SK-N-MC (cell line): ENCODE results near the gene APP.

Experiments used
- DNase-seq: peaks from one replicate; pipeline ENCODE4 v3.0.0-alpha.2; 2011; ENCODE audit warnings: low read depth, low spot score
- H3K27ac ChIP-seq: fragments of 200-600 bp; sonication (generic); 2 replicates; pipeline ENCODE4 v1.5.1; 2016; ENCODE audit warnings: mixed run types
- H3K36me3 ChIP-seq: fragments of 200-600 bp; sonication (generic); 2 replicates; pipeline ENCODE4 v1.6.1; 2017; ENCODE audit warnings: antibody characterized with exemption, low read length, mixed read lengths; ENCODE audit not compliant: insufficient read depth
- H3K4me3 ChIP-seq: fragments of 200-600 bp; sonication (generic); 2 replicates; pipeline ENCODE4 v1.5.1; 2016
- H3K9ac ChIP-seq: fragments of 200-600 bp; sonication (generic); 2 replicates; pipeline ENCODE4 v1.8.0; 2017; ENCODE audit warnings: mixed run types, mixed read lengths; ENCODE audit not compliant: insufficient read length
- H3K9me3 ChIP-seq: fragments of 200-600 bp; sonication (generic); 2 replicates; pipeline ENCODE4 v1.6.1; 2017; ENCODE audit warnings: low read depth, mild to moderate bottlenecking, antibody characterized with exemption, low read length, moderate library complexity, mixed read lengths
- EZH2 ChIP-seq: fragments of 200-600 bp; sonication (generic); IDR thresholded peaks from one replicate; pipeline ENCODE4 v1.6.1; 2017; ENCODE audit warnings: antibody characterized with exemption
- FOXP2 ChIP-seq: optimal IDR thresholded peaks from 2 replicates; pipeline ENCODE3; 2011; ENCODE audit warnings: mild to moderate bottlenecking, moderate library complexity; ENCODE audit not compliant: insufficient read depth; ENCODE audit errors: extremely low read length, control extremely low read depth
- POLR2AphosphoS5 ChIP-seq: IDR thresholded peaks from 2 replicates; pipeline ENCODE4 v1.6.1; 2012; ENCODE audit warnings: mild to moderate bottlenecking, low read depth, low read length, borderline replicate concordance

Gene APP

DNA sequence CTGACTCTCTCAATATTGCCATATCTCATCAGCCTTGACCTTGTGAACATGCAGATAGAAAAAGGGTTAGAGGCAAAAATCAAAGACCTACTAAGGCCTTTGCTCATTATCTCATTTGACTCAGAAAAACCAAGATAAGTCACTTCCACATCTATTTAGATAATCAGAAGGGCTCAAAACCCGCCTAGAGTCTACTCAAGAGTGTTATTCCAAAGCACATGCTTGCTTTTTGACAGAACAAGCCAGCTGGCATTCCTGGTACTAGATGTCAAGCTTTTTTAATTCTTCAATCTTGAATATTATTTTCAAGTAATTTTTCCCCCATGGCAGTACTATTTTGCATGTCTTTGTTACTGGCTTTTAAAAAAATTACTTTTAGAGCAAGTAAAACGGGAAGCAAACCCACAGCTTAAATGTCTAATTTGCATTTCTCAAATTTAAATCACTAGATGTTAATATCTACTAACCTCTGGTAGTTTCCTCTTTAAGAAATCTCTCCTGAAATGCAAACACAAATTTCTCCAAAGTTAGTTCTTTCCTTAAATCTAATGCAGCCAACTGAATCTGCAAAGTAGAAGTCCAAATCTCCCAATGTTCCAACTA is 51.5 kb downstream of the APP start:
- Histone ChIP-seq H3K36me3 (peaks cover under 1% of the 10 kb centered on the region), H3K9me3 (no peaks in the 10 kb centered on the region), H3K9ac (peak overlapping the region; percentile 1), H3K27ac (peak overlapping the region; percentile 64), H3K4me3 (peak overlapping the region; percentile 46)
- no peak for DNase-seq
- no peak for TF ChIP-seq POLR2AphosphoS5
- no peak for TF ChIP-seq FOXP2
- no peak for TF ChIP-seq EZH2

DNA sequence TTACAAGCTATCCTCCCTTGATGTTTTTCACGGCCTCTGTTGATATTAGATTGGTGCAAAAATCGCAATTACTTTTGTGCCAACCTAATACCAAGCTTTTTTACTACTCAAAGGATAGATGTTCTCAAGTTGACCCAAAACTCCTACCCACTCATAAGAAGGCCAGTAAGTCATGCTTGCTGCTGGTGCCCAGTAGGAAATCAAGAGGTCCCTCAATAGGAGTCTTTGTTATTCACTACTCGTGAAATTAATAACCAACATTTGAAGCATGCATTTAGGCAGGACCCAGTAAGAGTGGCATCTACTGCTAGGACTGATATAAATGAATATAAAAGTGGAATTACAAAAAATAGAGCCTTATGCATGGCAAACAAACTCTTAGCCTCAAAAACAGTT is 52.6 kb downstream of the APP start:
- no peak for DNase-seq
- Histone ChIP-seq H3K36me3 (peaks cover 8% of the 10 kb centered on the region), H3K9ac (no peak overlapping the region), H3K4me3 (peak overlapping the region; percentile 0; the same call in 1 of the 2 replicates), H3K27ac (peak overlapping the region; percentile 92), H3K9me3 (no peaks in the 10 kb centered on the region)
- no peak for TF ChIP-seq FOXP2
- no peak for TF ChIP-seq POLR2AphosphoS5
- no peak for TF ChIP-seq EZH2

DNA sequence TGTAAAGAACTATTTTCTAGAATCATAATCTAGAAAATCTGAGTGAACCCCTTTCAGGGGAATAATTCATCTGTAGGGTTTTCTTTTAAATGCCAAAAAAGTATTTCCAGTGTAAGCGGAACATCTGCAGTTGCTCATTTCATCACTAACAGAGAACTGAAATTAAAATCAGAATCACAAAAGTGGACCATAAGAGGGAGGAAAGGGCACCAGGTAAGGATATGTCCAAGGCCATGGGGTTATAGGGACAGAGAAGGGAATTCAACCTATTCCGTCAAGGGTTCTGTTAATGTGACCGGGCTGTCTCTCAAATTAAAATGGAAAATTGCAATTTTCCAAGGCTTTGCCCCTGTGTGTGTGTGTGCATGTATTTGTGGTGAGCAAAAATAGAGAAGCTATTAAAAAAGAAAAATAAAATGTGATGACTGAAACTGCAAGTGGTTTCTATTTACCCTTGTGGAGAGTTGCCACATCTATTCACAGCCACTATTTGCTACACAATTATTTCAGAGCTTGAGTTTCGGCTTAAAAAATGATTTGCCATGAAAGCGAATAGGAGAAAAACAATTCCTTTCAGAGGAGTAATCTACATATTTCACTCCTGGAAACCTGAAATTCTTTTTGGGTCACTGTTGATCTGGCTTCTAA is 53.1 kb downstream of the APP start:
- Histone ChIP-seq H3K9ac (no peak overlapping the region), H3K9me3 (no peaks in the 10 kb centered on the region), H3K4me3 (peak overlapping the region; percentile 19; the same call in 1 of the 2 replicates), H3K36me3 (peaks cover 8% of the 10 kb centered on the region), H3K27ac (peak overlapping the region; percentile 92)
- TF ChIP-seq POLR2AphosphoS5 (no peak), EZH2 (no peak), FOXP2 (no peak)
- DNase-seq, result no peak

- peak overlapping the region; percentile 2 for H3K9ac ChIP-seq
- TF ChIP-seq POLR2AphosphoS5 (peak; percentile 13; the same call in 1 of the 2 replicates), EZH2 (no peak), FOXP2 (peak; percentile 17)
- H3K27ac ChIP-seq, result peak overlapping the region; percentile 92
- no peak for DNase-seq
- H3K36me3 ChIP-seq, result peaks cover 16% of the 10 kb centered on the region
- H3K9me3 ChIP-seq, result no peaks in the 10 kb centered on the region
- H3K4me3 ChIP-seq, result peak overlapping the region; percentile 60
These were observed 54.0 kb downstream of the APP start for GRCh38 chr21:26116456-26117011.

- Histone ChIP-seq H3K27ac (peak overlapping the region; percentile 92), H3K9me3 (no peaks in the 10 kb centered on the region), H3K4me3 (peak overlapping the region; percentile 60), H3K9ac (peak overlapping the region; percentile 2), H3K36me3 (peaks cover 22% of the 10 kb centered on the region)
- no peak for DNase-seq
- no peak for TF ChIP-seq FOXP2
- no peak for TF ChIP-seq POLR2AphosphoS5
- no peak for TF ChIP-seq EZH2
These were observed 54.7 kb downstream of the APP start for GRCh38 chr21:26115899-26116298.

DNA sequence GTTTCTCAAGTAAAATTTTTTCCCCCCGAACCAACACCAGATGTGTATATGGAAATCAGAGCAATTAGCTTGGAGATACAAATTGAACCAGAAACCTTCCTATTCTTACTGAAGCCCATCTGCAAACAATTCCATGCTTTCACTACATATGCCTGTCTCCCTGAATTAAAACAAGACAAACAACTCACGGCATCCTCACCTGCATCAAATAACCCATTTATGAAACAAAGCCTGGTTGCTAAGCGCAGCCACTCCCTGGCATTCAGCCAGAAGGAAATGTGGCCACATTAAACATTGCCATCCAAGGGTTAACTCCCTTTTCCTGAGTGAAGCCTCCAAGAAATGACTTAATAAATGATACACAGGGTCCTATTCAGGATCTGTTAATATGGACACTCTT is 55.3 kb downstream of the APP start:
- H3K9ac ChIP-seq, result no peak overlapping the region
- peak overlapping the region; percentile 63 for H3K27ac ChIP-seq
- TF ChIP-seq FOXP2, result no peak
- peaks cover 26% of the 10 kb centered on the region for H3K36me3 ChIP-seq
- H3K4me3 ChIP-seq, result no peak overlapping the region
- DNase-seq, result no peak
- no peaks in the 10 kb centered on the region for H3K9me3 ChIP-seq

GRCh38 chr21:26112975-26113374 is 57.6 kb downstream of the APP start:
- Histone ChIP-seq H3K9ac (no peak overlapping the region), H3K4me3 (no peak overlapping the region), H3K36me3 (peaks cover 46% of the 10 kb centered on the region), H3K9me3 (no peaks in the 10 kb centered on the region), H3K27ac (0 out of 2 replicates have a peak overlapping the region, but pooled peaks have one; percentile 48)
- TF ChIP-seq EZH2 (no peak), FOXP2 (no peak), POLR2AphosphoS5 (no peak)
- no peak for DNase-seq

DNA sequence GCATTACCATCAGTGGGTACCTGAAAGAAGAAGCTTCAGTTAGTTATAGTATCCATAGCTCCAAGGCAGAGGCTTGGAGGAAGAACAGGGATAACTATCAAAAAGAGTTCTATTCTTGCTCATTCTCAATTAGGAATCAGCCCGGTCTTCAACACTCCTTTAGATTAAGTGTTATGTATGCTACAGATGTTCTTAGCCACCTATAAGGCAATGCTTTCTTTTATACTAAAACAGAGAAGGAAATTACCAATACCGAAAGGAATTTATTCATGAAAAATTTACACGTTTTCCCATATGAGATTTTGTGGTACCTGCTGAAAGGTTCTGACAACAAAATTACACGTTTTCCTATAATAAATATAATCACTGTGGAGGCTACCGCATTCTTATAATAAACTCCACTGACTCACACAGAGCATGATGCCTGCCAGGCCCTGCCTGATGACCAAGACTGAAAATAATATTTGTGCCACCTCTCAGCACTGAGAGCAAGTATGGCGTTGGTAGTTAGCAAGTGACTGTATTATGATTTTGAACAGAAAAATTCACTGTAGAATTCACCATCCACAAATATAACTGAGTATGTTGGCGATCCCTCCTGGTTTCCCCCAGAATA is 58.3 kb downstream of the APP start:
- Histone ChIP-seq H3K27ac (0 out of 2 replicates have a peak overlapping the region, but pooled peaks have one; percentile 48), H3K36me3 (peaks cover 53% of the 10 kb centered on the region), H3K4me3 (no peak overlapping the region), H3K9ac (no peak overlapping the region), H3K9me3 (no peaks in the 10 kb centered on the region)
- TF ChIP-seq POLR2AphosphoS5 (no peak), FOXP2 (no peak), EZH2 (no peak)
- DNase-seq, result no peak
